GM13976 (cell line): ENCODE data around the gene RAD51B.

ENCODE experiments used
- DNase-seq: peaks from one replicate; pipeline ENCODE4 v3.0.0; 2012; ENCODE audit warnings: low spot score
- in situ Hi-C: fragments of 300-500 bp; cut with MboI; formaldehyde crosslinking; loops from one replicate; pipeline ENCODE4 v1.12.0; 2022; ENCODE audit warnings: low sequenced_read_pairs, mixed read lengths, inconsistent platforms; ENCODE audit not compliant: unreplicated experiment
- TF ChIP-seq, protein P1 (sequence below): IDR thresholded peaks from 2 replicates; pipeline ENCODE4 v1.5.1; 2012; ENCODE audit warnings: borderline replicate concordance, mild to moderate bottlenecking; ENCODE audit not compliant: insufficient read depth; ENCODE audit errors: extremely low read depth, missing control alignments, control extremely low read depth

The RAD51B gene

DNA sequence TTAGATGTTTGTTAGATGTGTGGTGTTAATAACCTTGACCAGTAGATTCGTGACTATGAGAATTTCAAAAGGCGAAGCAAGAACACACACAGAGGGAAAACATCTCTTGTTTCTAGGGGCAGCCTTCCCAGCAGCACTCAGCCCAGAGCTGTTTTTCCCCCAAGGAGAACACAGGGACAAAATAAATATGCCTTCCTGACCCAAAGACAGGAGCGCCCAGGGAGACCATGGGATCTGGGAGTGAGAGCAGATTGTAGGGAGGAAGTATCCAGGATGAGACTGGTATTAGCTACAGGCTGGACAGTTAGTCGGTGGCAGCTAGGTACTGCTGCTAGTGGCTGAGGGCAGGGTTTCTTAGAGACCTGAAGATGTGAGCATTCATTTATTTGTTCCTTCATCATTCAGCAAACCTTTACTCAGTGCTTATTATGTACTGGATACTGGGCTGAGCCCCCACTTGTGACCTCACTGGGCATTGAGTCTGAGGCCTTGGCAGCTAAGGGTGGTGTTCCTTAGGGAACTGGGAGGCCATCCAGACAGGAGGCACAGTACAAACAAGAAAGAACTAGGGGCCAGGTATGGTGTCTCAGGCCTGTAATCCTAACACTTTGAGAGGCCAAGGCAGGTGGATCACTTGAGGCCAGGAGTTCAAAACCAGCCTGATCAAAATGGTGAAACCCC is 503.5 kb downstream of the RAD51B start:
- in situ Hi-C loops = no loop called here
- TF ChIP-seq, protein P1, sequence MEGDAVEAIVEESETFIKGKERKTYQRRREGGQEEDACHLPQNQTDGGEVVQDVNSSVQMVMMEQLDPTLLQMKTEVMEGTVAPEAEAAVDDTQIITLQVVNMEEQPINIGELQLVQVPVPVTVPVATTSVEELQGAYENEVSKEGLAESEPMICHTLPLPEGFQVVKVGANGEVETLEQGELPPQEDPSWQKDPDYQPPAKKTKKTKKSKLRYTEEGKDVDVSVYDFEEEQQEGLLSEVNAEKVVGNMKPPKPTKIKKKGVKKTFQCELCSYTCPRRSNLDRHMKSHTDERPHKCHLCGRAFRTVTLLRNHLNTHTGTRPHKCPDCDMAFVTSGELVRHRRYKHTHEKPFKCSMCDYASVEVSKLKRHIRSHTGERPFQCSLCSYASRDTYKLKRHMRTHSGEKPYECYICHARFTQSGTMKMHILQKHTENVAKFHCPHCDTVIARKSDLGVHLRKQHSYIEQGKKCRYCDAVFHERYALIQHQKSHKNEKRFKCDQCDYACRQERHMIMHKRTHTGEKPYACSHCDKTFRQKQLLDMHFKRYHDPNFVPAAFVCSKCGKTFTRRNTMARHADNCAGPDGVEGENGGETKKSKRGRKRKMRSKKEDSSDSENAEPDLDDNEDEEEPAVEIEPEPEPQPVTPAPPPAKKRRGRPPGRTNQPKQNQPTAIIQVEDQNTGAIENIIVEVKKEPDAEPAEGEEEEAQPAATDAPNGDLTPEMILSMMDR = no peak
- DNase-seq = no peak

DNA sequence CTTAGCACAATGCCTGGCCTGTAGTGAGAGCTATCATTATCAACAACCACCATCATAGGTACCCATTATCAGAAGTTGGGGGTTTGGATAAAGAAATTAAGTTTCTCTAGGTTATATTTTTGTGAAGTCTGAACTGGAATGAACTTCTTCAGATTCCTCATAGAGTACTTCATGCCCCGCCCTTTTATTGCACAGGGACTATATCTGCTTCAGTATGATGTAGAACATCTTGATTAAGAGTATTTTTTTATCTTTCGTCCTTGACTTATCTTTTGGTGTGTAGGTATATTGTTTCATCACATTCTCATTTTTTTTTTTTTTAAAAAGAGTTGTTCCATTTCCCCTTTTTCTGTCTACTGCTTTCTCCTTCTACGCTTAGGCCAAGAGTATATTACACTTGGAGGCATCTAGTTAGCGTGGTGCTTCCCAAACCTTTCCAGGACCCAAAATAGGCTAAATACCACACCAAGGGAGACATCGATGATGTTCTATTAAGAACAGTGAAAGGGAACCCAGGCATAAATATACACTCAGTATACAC is 505.8 kb downstream of the RAD51B start:
- no peak for DNase-seq
- in situ Hi-C loops = no loop called here
- TF ChIP-seq, protein P1 = no peak

DNA sequence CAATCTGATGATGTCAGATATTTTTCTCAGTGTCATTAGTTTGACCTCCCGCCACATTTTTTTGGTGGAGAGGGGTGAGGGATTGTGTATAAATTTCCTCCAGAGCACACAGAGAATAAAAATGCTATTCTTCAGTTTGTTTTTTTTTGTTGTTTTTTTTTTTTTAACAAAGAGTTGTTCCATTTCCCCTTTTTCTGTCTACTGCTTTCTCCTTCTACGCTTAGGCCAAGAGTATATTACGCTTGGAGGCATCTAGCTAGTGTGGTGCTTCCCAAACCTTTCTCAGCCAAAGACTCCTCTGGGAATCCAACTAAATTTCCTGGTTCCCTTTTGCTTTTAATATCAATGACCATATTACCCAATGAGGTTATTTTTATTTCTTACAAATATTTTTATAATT is 507.7 kb downstream of the RAD51B start:
- in situ Hi-C loops = no loop called here
- TF ChIP-seq, protein P1 = no peak
- no peak for DNase-seq

DNA sequence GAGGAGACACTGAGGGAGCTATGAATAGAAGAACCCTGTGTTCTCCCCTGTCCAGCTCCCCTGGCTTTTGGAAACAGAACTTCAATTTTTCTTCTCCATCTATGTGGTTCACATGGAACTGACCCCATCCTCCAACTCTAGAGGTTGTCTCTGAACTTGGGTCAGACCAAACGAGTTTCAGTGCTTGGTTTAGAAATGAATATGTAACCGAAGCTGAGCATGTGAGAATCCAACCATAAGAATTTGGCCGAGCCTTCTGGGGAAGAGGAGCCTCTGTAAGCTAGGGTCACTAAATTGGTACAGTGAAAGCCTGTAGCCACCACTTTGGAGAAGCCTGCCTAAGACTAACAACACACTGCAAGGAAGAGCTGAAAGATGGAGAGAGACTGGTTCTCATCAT is 508.9 kb downstream of the RAD51B start:
- in situ Hi-C loops = no loop called here
- TF ChIP-seq, protein P1 = no peak
- peak; percentile 34 for DNase-seq

DNA sequence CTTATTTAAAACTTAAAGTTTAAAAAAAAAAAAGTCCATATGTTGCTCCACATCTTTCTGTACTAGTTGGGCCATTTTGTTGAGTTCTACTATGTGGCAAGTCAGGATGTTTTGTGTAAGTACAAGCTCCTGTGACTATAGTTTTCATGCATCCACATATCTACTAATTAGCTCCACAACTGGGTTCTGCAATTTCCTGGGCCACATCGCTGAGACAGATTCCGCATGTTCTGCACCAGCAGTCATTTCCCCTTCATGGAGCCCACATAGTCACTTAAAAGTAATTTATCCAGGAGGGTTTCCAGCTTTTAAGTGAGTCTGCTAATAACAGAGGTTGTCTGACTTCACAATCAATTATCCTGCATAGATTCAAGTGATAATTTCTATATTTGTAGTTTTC is 511.8 kb downstream of the RAD51B start:
- no peak for DNase-seq
- TF ChIP-seq, protein P1 = no peak
- in situ Hi-C loops = no loop called here

DNA sequence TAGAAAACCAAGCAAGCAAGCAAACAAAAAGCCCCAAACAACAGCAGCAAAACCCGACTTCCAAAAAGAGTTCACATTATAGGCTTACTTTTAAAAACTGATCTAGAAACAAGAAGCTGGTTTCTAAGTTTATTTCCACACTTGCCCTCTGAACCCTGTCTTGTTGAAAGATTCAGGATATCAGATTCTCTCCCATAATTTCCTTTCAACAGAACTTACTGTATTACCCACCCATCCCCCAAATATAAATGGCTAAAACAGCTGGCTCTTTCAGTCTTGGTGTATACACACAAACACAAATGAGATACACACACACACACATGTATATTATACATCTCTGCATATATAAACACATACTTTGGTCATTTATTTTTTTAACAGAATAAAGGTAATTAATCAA is 512.4 kb downstream of the RAD51B start:
- in situ Hi-C loops = no loop called here
- TF ChIP-seq, protein P1 = no peak
- DNase-seq = no peak
